MM.1S (cell line): ENCODE data around the gene USP46.

Experiments used
- DNase-seq: peaks from one replicate; pipeline ENCODE4 v3.0.0-alpha.2; 2015
- H2AFZ ChIP-seq: fragments of 300-600 bp; sonication (generic); 2 replicates; pipeline ENCODE4 v1.6.0; 2016; ENCODE audit warnings: antibody characterized with exemption, low read length
- H3F3A ChIP-seq: fragments of 300-600 bp; sonication (generic); 2 replicates; pipeline ENCODE4 v1.6.1; 2016; ENCODE audit warnings: mild to moderate bottlenecking, antibody characterized with exemption, low read length, moderate library complexity, mixed read lengths; ENCODE audit not compliant: insufficient read depth
- H3K27ac ChIP-seq: fragments of 300-600 bp; sonication (generic); 2 replicates; pipeline ENCODE4 v1.5.1; 2016; ENCODE audit warnings: mild to moderate bottlenecking, low read length
- H3K27me3 ChIP-seq: fragments of 300-600 bp; sonication (generic); replicated peaks from 2 replicates; pipeline ENCODE4 v1.6.0; 2016; ENCODE audit warnings: low read length; ENCODE audit not compliant: insufficient read depth
- H3K36me3 ChIP-seq: fragments of 300-600 bp; sonication (generic); replicated peaks from 2 replicates; pipeline ENCODE4 v1.6.1; 2016; ENCODE audit warnings: mild to moderate bottlenecking, low read length, mixed read lengths; ENCODE audit not compliant: insufficient read depth
- H3K4me1 ChIP-seq: fragments of 300-600 bp; sonication (generic); 2 replicates; pipeline ENCODE4 v1.6.1; 2016; ENCODE audit warnings: low read length, mixed read lengths
- H3K4me2 ChIP-seq: fragments of 300-600 bp; sonication (generic); 2 replicates; pipeline ENCODE4 v1.6.0; 2016; ENCODE audit warnings: low read depth, low read length
- H3K4me3 ChIP-seq: fragments of 300-600 bp; sonication (generic); 2 replicates; pipeline ENCODE4 v1.5.1; 2016; ENCODE audit warnings: low read length, mixed read lengths
- H3K79me2 ChIP-seq: fragments of 300-600 bp; sonication (generic); 2 replicates; pipeline ENCODE4 v1.6.1; 2016; ENCODE audit warnings: mixed run types, low read length, mixed read lengths
- H3K9ac ChIP-seq: fragments of 300-600 bp; sonication (generic); 2 replicates; pipeline ENCODE4 v1.6.1; 2016; ENCODE audit warnings: low read length, mixed read lengths
- H3K9me2 ChIP-seq: fragments of 300-600 bp; sonication (generic); replicated peaks from 2 replicates; pipeline ENCODE4 v1.6.1; 2016; ENCODE audit warnings: mild to moderate bottlenecking, low read length, mixed read lengths; ENCODE audit not compliant: insufficient read depth
- H3K9me3 ChIP-seq: fragments of 300-600 bp; sonication (generic); replicated peaks from 2 replicates; pipeline ENCODE4 v1.6.1; 2016; ENCODE audit warnings: mild to moderate bottlenecking, low read length, mixed read lengths; ENCODE audit not compliant: insufficient read depth
- H4K20me1 ChIP-seq: fragments of 300-600 bp; sonication (generic); 2 replicates; pipeline ENCODE4 v1.6.1; 2016; ENCODE audit warnings: mild to moderate bottlenecking, low read length, moderate library complexity, mixed read lengths; ENCODE audit not compliant: insufficient read depth
- EZH2 ChIP-seq: fragments of 300-600 bp; sonication (generic); optimal IDR thresholded peaks from 2 replicates; pipeline ENCODE3; 2017; ENCODE audit warnings: low read depth, mild to moderate bottlenecking, antibody characterized with exemption, low read length, mixed read lengths
- EZH2phosphoT487 ChIP-seq: fragments of 300-600 bp; sonication (generic); IDR thresholded peaks from 2 replicates; pipeline ENCODE4 v1.6.1; 2018; ENCODE audit warnings: antibody characterized with exemption, low read length
- TF ChIP-seq, protein P1 (sequence below): fragments of 300-600 bp; sonication (generic); IDR thresholded peaks from 2 replicates; pipeline ENCODE4 v1.5.1; 2016; ENCODE audit warnings: antibody characterized with exemption, low read length, mixed read lengths

The USP46 gene

DNA sequence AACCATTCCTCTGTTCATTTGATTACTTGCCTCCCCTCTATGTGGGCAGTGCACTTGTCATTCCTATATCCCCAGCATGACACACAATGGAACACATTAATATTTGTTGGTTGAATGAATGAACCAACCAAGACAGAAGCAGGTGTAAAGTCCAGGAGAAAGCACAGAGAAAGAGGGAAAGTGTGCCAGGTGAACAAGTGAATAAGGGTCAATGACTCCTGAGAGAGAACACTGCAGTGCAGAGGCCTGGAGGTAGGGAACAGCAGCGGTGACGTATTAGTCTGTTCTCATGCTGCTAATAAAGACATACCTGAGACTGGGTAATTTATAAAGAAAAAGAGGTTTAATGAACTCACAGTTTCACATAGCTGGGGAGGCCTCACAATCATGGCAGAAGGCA is 53.1 kb downstream of the USP46 start:
- TF ChIP-seq, protein P1, sequence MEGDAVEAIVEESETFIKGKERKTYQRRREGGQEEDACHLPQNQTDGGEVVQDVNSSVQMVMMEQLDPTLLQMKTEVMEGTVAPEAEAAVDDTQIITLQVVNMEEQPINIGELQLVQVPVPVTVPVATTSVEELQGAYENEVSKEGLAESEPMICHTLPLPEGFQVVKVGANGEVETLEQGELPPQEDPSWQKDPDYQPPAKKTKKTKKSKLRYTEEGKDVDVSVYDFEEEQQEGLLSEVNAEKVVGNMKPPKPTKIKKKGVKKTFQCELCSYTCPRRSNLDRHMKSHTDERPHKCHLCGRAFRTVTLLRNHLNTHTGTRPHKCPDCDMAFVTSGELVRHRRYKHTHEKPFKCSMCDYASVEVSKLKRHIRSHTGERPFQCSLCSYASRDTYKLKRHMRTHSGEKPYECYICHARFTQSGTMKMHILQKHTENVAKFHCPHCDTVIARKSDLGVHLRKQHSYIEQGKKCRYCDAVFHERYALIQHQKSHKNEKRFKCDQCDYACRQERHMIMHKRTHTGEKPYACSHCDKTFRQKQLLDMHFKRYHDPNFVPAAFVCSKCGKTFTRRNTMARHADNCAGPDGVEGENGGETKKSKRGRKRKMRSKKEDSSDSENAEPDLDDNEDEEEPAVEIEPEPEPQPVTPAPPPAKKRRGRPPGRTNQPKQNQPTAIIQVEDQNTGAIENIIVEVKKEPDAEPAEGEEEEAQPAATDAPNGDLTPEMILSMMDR, result no peak
- TF ChIP-seq EZH2 (no peak), EZH2phosphoT487 (no peak)
- Histone ChIP-seq H4K20me1 (no peaks in the 10 kb centered on the region), H3K79me2 (no peaks in the 10 kb centered on the region), H3F3A (no peaks in the 10 kb centered on the region), H3K27me3 (no peaks in the 10 kb centered on the region), H3K4me3 (no peak overlapping the region), H3K4me1 (no peaks in the 10 kb centered on the region), H3K4me2 (no peak overlapping the region), H3K9ac (no peak overlapping the region), H2AFZ (no peak overlapping the region), H3K36me3 (no peaks in the 10 kb centered on the region), H3K9me3 (no peaks in the 10 kb centered on the region), H3K27ac (no peak overlapping the region), H3K9me2 (no peaks in the 10 kb centered on the region)
- no peak for DNase-seq

DNA sequence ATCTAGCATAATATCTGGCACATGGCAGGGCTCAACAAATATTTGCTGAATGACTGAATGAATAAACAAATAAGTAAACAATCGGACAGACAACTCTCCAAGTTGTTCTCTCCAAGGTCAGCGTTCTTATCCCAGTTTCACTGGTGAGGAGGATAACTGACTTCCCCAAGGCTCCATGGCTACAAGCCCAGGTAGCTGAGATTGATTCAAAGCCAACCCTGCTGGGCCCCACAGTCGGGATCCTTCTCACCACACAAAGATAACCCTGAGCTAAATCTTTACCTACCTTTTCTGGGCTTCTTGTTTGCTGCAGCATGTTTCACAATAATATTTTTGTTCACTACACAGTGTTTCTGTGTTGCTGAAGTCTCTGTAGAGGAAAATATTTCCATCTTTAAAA is 54.9 kb downstream of the USP46 start:
- H3K4me3 ChIP-seq, result no peak overlapping the region
- no peaks in the 10 kb centered on the region for H3K36me3 ChIP-seq
- no peaks in the 10 kb centered on the region for H3K27me3 ChIP-seq
- DNase-seq, result no peak
- H3K4me2 ChIP-seq, result no peak overlapping the region
- H2AFZ ChIP-seq, result no peak overlapping the region
- H3F3A ChIP-seq, result no peaks in the 10 kb centered on the region
- no peak overlapping the region for H3K27ac ChIP-seq
- no peaks in the 10 kb centered on the region for H3K79me2 ChIP-seq
- no peaks in the 10 kb centered on the region for H3K9me2 ChIP-seq
- H3K9ac ChIP-seq, result no peak overlapping the region
- H3K9me3 ChIP-seq, result no peaks in the 10 kb centered on the region
- TF ChIP-seq, protein P1, result no peak
- TF ChIP-seq EZH2phosphoT487 (no peak), EZH2 (no peak)
- H3K4me1 ChIP-seq, result no peaks in the 10 kb centered on the region
- H4K20me1 ChIP-seq, result no peaks in the 10 kb centered on the region

DNA sequence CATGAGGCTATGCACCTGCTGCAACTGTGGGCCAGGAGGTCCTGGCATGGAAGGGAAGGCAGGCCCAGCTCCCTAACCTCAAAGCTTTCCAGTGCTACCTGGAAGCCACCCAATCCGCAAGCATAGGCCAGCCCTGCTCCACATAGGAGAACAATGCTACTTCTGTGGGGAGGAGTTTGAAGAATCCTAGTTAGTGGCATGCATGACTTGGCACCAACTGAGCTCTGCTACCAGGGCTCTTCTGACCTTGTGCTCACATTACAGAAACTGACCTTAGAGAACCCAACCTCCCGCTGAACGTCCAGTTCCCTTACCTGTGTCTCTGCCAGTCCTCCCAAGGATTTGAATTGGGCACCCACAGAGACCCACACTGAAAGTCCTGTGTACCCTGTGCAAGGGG is 58.8 kb downstream of the USP46 start:
- Histone ChIP-seq H3K27ac (no peak overlapping the region), H3K9me3 (no peaks in the 10 kb centered on the region)

More for the DNA sequence above, 58.8 kb downstream of the USP46 start:
- H3K27me3 ChIP-seq, result no peaks in the 10 kb centered on the region
- H3K79me2 ChIP-seq, result no peaks in the 10 kb centered on the region
- TF ChIP-seq EZH2, result no peak
- TF ChIP-seq, protein P1, result no peak
- no peak for TF ChIP-seq EZH2phosphoT487
- H4K20me1 ChIP-seq, result no peaks in the 10 kb centered on the region
- no peaks in the 10 kb centered on the region for H3K4me1 ChIP-seq
- H2AFZ ChIP-seq, result no peak overlapping the region
- H3K4me2 ChIP-seq, result no peak overlapping the region
- H3K4me3 ChIP-seq, result no peak overlapping the region
- no peaks in the 10 kb centered on the region for H3K9me2 ChIP-seq
- no peak overlapping the region for H3K9ac ChIP-seq
- DNase-seq, result no peak
- H3F3A ChIP-seq, result no peaks in the 10 kb centered on the region
- no peaks in the 10 kb centered on the region for H3K36me3 ChIP-seq
